Vagina (tissue), 2 donors: ENCODE results near the gene VASH1.

Experiments
- POLR2A ChIP-seq, 2 donors: fragments of 450-650 bp; IDR thresholded peaks; one replicate each; pipeline ENCODE4 v1.6.1; 2017; ENCODE audit warnings: antibody characterized with exemption in 2 of 2, mild to moderate bottlenecking in 2 of 2, moderate library complexity in 2 of 2
- POLR2AphosphoS5 ChIP-seq, 2 donors: sonication (generic); formaldehyde crosslinking; IDR thresholded peaks; one replicate each; pipeline ENCODE4 v1.9.0; 2017; ENCODE audit warnings: antibody characterized with exemption in 2 of 2, mild to moderate bottlenecking in 2 of 2, low read depth in 1 of 2; ENCODE audit not compliant: insufficient read depth in 1 of 2
- TF ChIP-seq, protein P1 (sequence below), 3 experiments: fragments of 450-650 bp in 2 of 3; fragments of 200-600 bp in 1 of 3; sonication (generic) in 1 of 3; IDR thresholded peaks; one replicate each; pipeline ENCODE4 v1.5.1; 2017 to 2019; ENCODE audit warnings: antibody characterized with exemption in 3 of 3, mild to moderate bottlenecking in 2 of 3, moderate library complexity in 2 of 3

DNA sequence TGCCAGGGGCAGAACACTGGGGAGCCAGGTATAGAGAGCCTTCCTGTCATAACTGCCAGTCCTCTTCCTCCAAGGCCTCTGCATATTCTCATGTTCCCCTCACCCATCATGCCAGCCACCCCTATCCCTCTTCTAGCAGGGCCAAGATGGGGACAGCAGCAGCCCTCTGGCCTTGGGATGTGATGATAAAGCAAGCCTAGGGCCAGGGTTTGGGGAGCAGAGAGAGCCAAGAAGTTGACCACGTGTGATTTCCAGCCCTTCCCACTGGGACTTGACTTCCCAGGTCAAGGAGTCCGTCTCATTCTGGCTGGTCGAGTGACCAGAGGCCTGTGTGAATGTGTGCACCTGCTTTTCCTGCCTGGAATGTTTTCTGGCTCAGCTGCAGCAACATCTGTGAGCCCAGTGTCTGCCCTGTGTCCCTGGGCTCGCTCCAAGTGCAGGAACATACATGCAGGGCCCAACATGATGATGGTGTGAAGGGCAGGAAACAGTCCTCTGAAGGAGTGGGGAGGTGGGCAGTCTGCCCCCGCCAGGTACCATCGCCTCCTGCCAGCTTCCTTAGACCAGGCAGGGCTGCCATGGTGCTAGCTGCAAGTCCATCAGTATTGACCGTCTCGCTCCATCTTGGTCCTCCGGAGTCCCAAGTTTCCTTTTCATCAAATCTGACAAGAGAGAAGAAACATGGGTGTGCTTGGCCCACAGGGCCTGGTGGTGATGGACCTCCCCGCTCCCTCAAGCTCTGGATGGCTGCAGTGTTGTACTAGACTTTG lies 21.0 kb downstream of the VASH1 start:
- TF ChIP-seq, protein P1, sequence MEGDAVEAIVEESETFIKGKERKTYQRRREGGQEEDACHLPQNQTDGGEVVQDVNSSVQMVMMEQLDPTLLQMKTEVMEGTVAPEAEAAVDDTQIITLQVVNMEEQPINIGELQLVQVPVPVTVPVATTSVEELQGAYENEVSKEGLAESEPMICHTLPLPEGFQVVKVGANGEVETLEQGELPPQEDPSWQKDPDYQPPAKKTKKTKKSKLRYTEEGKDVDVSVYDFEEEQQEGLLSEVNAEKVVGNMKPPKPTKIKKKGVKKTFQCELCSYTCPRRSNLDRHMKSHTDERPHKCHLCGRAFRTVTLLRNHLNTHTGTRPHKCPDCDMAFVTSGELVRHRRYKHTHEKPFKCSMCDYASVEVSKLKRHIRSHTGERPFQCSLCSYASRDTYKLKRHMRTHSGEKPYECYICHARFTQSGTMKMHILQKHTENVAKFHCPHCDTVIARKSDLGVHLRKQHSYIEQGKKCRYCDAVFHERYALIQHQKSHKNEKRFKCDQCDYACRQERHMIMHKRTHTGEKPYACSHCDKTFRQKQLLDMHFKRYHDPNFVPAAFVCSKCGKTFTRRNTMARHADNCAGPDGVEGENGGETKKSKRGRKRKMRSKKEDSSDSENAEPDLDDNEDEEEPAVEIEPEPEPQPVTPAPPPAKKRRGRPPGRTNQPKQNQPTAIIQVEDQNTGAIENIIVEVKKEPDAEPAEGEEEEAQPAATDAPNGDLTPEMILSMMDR (IDR thresholded peaks at IDR 0.05) = no peak
- TF ChIP-seq POLR2A (IDR thresholded peaks at IDR 0.05) (no peak), POLR2AphosphoS5 (IDR thresholded peaks at IDR 0.05; ENCODE audit: insufficient read depth in 1 of 2, low read depth in 1 of 2) (no peak)
